HS-5 (cell line): ENCODE data around the gene WNK2.
"Not testable (repeated sequence)": the region's sequence is repeated elsewhere in the genome, so short reads cannot be mapped to it uniquely, and the experiment has no call there.

Experiments used
- DNase-seq: peaks from one replicate; pipeline ENCODE4 v3.0.0-alpha.2; 2012; ENCODE audit warnings: low read depth

WNK2 gene

GRCh38 chr9:93308158-93308602, 124.2 kb downstream of the WNK2 start:
- DNase-seq: no peak

- DNase-seq: no peak
Measured at GRCh38 chr9:93308676-93309075, 124.7 kb downstream of the WNK2 start.

- no peak for DNase-seq
Measured at GRCh38 chr9:93309889-93310425, 126.0 kb downstream of the WNK2 start.

- no peak for DNase-seq
Measured at GRCh38 chr9:93315118-93315517, 131.2 kb downstream of the WNK2 start.

GRCh38 chr9:93315960-93316359, 132.0 kb downstream of the WNK2 start:
- DNase-seq: no peak

GRCh38 chr9:93316726-93317494, 133.0 kb downstream of the WNK2 start:
- no peak for DNase-seq

- no peak for DNase-seq
Measured at GRCh38 chr9:93317495-93318094, 133.7 kb downstream of the WNK2 start.

- no peak for DNase-seq
Measured at GRCh38 chr9:93318480-93318879, 134.5 kb downstream of the WNK2 start.

- DNase-seq: no peak
Measured at GRCh38 chr9:93319301-93319991, 135.5 kb downstream of the WNK2 start.

- DNase-seq: no peak
Measured at GRCh38 chr9:93319992-93320500, 136.1 kb downstream of the WNK2 start.

- no peak for DNase-seq
Measured at GRCh38 chr9:93320591-93321219, 136.8 kb downstream of the WNK2 start.

GRCh38 chr9:93321220-93321610, 137.3 kb downstream of the WNK2 start:
- DNase-seq: no peak

GRCh38 chr9:93323446-93323954, 139.6 kb downstream of the WNK2 start:
- DNase-seq: not testable (repeated sequence)

GRCh38 chr9:93324191-93324834, 140.4 kb downstream of the WNK2 start:
- no peak for DNase-seq

- DNase-seq: no peak
Measured at GRCh38 chr9:93325307-93326035, 141.5 kb downstream of the WNK2 start.

GRCh38 chr9:93326056-93326455, 142.1 kb downstream of the WNK2 start:
- peak; percentile 18 for DNase-seq

GRCh38 chr9:93326654-93327053, 142.7 kb downstream of the WNK2 start:
- DNase-seq: no peak

- DNase-seq: no peak
Measured at GRCh38 chr9:93329629-93330280, 145.8 kb downstream of the WNK2 start.

GRCh38 chr9:93332317-93332716, 148.4 kb downstream of the WNK2 start:
- DNase-seq: no peak

- DNase-seq: no peak
Measured at GRCh38 chr9:93336720-93337119, 152.8 kb downstream of the WNK2 start.
